Breast epithelium (tissue), 4 donors: ENCODE results near the gene GNAI3. TPM values are rescaled to one million over a fixed set of nuclear protein-coding genes. Genes with fewer than 3 reads are reported as not detected.

Source experiments
- DNase-seq, 2 donors: peaks; one replicate each; pipeline ENCODE4 v3.0.0-alpha.2; 2019; ENCODE audit warnings: low spot score in 2 of 2
- H3K27ac ChIP-seq, 2 donors: fragments of 200-600 bp; sonication (generic) in 1 of 2; one replicate each; pipeline ENCODE4 v1.5.1; 2016 to 2019; ENCODE audit warnings: mild to moderate bottlenecking in 1 of 2
- H3K27me3 ChIP-seq, 2 donors: fragments of 200-600 bp; sonication (generic) in 1 of 2; one replicate each; pipeline versions ENCODE4 v1.5.1 to v1.6.0; 2017 to 2019; ENCODE audit warnings: control low read depth in 1 of 2, mild to moderate bottlenecking in 1 of 2
- H3K36me3 ChIP-seq: fragments of 200-600 bp; one replicate; pipeline ENCODE4 v1.5.1; 2019
- H3K4me1 ChIP-seq, 2 donors: fragments of 200-600 bp; sonication (generic); one replicate each; pipeline ENCODE4 v1.5.1; 2016 to 2019; ENCODE audit warnings: control low read depth in 1 of 2
- H3K4me3 ChIP-seq, 3 donors: fragments of 200-600 bp; sonication (generic); 1 replicate in 2 of 3; 2 replicates in 1 of 3; pipeline ENCODE4 v1.5.1; 2016 to 2019; ENCODE audit warnings: mild to moderate bottlenecking in 3 of 3, moderate library complexity in 2 of 3
- H3K9me3 ChIP-seq, 2 donors: fragments of 200-600 bp; sonication (generic) in 1 of 2; one replicate each; pipeline ENCODE4 v1.5.1; 2016 to 2019; ENCODE audit warnings: control low read depth in 1 of 2
- POLR2A ChIP-seq: fragments of 450-650 bp; IDR thresholded peaks from one replicate; pipeline ENCODE4 v1.6.1; 2016; ENCODE audit warnings: antibody characterized with exemption, mild to moderate bottlenecking, moderate library complexity
- POLR2AphosphoS5 ChIP-seq, 3 donors: sonication (generic); formaldehyde crosslinking; IDR thresholded peaks; one replicate each; pipeline ENCODE4 v1.6.1; 2017; ENCODE audit warnings: antibody characterized with exemption in 3 of 3
- intact Hi-C: fragments of 100-400 bp; cut with DNase I; formaldehyde crosslinking; loops from one replicate; pipeline ENCODE4 v1.15.1; 2023; ENCODE audit warnings: low total_unique reads
- total RNA-seq, 3 donors: library from RNA; depleted of rRNA; stranded (reverse); fragments of >200 nt; gene quantifications; one replicate each; pipeline ENCODE4 v1.1.0, GENCODE V29; 2016
- TF ChIP-seq, protein P1 (sequence below), 3 donors: fragments of 450-650 bp; IDR thresholded peaks; one replicate each; pipeline ENCODE4 v1.5.1; 2016 to 2017; ENCODE audit warnings: antibody characterized with exemption in 3 of 3, mild to moderate bottlenecking in 3 of 3, moderate library complexity in 3 of 3

GNAI3 gene
- total RNA-seq, 3 donors from 2014 or later = 5.9 to 6.9 (median 6.2) TPM

DNA sequence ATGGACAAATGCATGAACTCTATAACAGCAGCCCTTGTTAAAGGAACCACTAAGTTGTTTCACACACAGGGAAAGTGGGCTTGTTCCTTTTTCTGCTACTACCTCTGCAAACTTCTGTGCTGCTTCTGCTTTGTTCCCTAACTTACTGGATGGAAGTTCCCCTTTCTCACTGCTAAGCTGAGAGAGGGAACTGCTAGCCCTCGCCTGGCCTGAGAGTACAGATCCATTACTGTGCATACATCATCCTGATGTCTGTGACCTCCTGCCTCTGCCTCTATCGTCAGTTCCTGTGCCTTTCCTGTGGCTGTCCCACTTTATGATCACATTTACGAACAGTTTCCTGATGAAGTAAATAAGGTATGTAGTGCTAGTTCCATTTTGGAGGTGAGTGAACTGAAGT is 67.5 kb downstream of the GNAI3 start:
- DNase-seq = no peak

GRCh38 chr1:109616391-109616790 is 68.0 kb downstream of the GNAI3 start:
- no peak overlapping the region for H3K4me3 ChIP-seq
- intact Hi-C loops = no loop called here
- no peaks in the 10 kb centered on the region for H3K27me3 ChIP-seq
- no peaks in the 10 kb centered on the region for H3K9me3 ChIP-seq
- no peak overlapping the region for H3K27ac ChIP-seq
- DNase-seq = no peak
- TF ChIP-seq, protein P1, sequence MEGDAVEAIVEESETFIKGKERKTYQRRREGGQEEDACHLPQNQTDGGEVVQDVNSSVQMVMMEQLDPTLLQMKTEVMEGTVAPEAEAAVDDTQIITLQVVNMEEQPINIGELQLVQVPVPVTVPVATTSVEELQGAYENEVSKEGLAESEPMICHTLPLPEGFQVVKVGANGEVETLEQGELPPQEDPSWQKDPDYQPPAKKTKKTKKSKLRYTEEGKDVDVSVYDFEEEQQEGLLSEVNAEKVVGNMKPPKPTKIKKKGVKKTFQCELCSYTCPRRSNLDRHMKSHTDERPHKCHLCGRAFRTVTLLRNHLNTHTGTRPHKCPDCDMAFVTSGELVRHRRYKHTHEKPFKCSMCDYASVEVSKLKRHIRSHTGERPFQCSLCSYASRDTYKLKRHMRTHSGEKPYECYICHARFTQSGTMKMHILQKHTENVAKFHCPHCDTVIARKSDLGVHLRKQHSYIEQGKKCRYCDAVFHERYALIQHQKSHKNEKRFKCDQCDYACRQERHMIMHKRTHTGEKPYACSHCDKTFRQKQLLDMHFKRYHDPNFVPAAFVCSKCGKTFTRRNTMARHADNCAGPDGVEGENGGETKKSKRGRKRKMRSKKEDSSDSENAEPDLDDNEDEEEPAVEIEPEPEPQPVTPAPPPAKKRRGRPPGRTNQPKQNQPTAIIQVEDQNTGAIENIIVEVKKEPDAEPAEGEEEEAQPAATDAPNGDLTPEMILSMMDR (IDR thresholded peaks at IDR 0.05) = no peak
- no peak for TF ChIP-seq POLR2A
- TF ChIP-seq POLR2AphosphoS5 (IDR thresholded peaks at IDR 0.05) = no peak
- H3K4me1 ChIP-seq = peaks cover 0 to 10% of the 10 kb centered on the region in 2 donors
- H3K36me3 ChIP-seq = no peaks in the 10 kb centered on the region

More for the DNA sequence above, 67.5 kb downstream of the GNAI3 start:
- Histone ChIP-seq H3K27ac (no peak overlapping the region), H3K4me1 (peaks cover 0 to 8% of the 10 kb centered on the region in 2 donors), H3K4me3 (no peak overlapping the region), H3K9me3 (no peaks in the 10 kb centered on the region), H3K27me3 (no peaks in the 10 kb centered on the region), H3K36me3 (no peaks in the 10 kb centered on the region)
- intact Hi-C loops = no loop called here
- no peak for TF ChIP-seq POLR2AphosphoS5 (IDR thresholded peaks at IDR 0.05)
- no peak for TF ChIP-seq POLR2A
- TF ChIP-seq, protein P1 (IDR thresholded peaks at IDR 0.05) = no peak

- Histone ChIP-seq H3K36me3 (no peaks in the 10 kb centered on the region), H3K4me1 (peaks cover 0 to 15% of the 10 kb centered on the region in 2 donors), H3K27me3 (no peaks in the 10 kb centered on the region), H3K4me3 (no peak overlapping the region), H3K27ac (peak overlapping the region in 1 of 2 donors; percentile 39), H3K9me3 (no peaks in the 10 kb centered on the region)
- TF ChIP-seq POLR2AphosphoS5 (IDR thresholded peaks at IDR 0.05) (no peak), POLR2A (no peak)
- TF ChIP-seq, protein P1 (IDR thresholded peaks at IDR 0.05) = no peak
- DNase-seq = no peak
- intact Hi-C loops = no loop called here
Observed at GRCh38 chr1:109617291-109617801, 68.9 kb downstream of the GNAI3 start.

GRCh38 chr1:109618661-109619575 is 70.5 kb downstream of the GNAI3 start:
- no peak for DNase-seq
- TF ChIP-seq POLR2A (no peak), POLR2AphosphoS5 (IDR thresholded peaks at IDR 0.05) (no peak)
- TF ChIP-seq, protein P1 (IDR thresholded peaks at IDR 0.05) = no peak
- Histone ChIP-seq H3K27ac (peak overlapping the region; percentile 85 to 89), H3K9me3 (no peaks in the 10 kb centered on the region), H3K4me3 (peak overlapping the region; percentile 70 to 79 (median 76)), H3K36me3 (no peaks in the 10 kb centered on the region), H3K4me1 (peaks cover 0 to 15% of the 10 kb centered on the region in 2 donors), H3K27me3 (no peaks in the 10 kb centered on the region)
- intact Hi-C loops = no loop called here
